Activated CD4-positive, alpha-beta memory T cell treated with anti-CD3 and anti-CD28 coated beads for 36 hours (primary cell): ENCODE data around the gene TRMT10C. TPM values are rescaled to one million over a fixed set of nuclear protein-coding genes. Genes with fewer than 3 reads are reported as not detected.
"Not testable (repeated sequence)": the region's sequence is repeated elsewhere in the genome, so short reads cannot be mapped to it uniquely, and the experiment has no call there.

Experiments
- CTCF ChIA-PET: fragments of 350-600 bp; sonication (Branson Sonifier 250); formaldehyde crosslinking; loops from one replicate; lab custom pipeline; 2021; ENCODE audit warnings: antibody characterized with exemption, inconsistent platforms; lab: Charles Lee
- POLR2A ChIA-PET: fragments of 350-600 bp; sonication (Branson Sonifier 250); formaldehyde crosslinking; loops from one replicate; lab custom pipeline; 2021; ENCODE audit warnings: antibody characterized with exemption; lab: Charles Lee
- DNase-seq: peaks from one replicate; pipeline ENCODE4 v3.0.0-alpha.2; 2020
- H3K27ac Mint-ChIP-seq: one replicate; pipeline ENCODE4 v1.8.0; 2021; ENCODE audit warnings: mixed read lengths
- H3K27me3 Mint-ChIP-seq: one replicate; pipeline ENCODE4 v1.8.0; 2021; ENCODE audit warnings: mixed read lengths
- H3K36me3 Mint-ChIP-seq: one replicate; pipeline ENCODE4 v1.8.0; 2021; ENCODE audit warnings: mixed read lengths
- H3K4me1 Mint-ChIP-seq: one replicate; pipeline ENCODE4 v1.8.0; 2021; ENCODE audit warnings: low read depth, mixed read lengths
- H3K4me3 Mint-ChIP-seq: one replicate; pipeline ENCODE4 v1.8.0; 2021; ENCODE audit warnings: mild to moderate bottlenecking, mixed read lengths
- H3K9me3 Mint-ChIP-seq: one replicate; pipeline ENCODE4 v1.8.0; 2021; ENCODE audit warnings: mixed read lengths
- intact Hi-C: fragments of 100-400 bp; cut with micrococcal nuclease; formaldehyde crosslinking; loops from one replicate; pipeline ENCODE4 v1.15.1; 2023
- total RNA-seq, 2 experiments: library from RNA; stranded (reverse); gene quantifications; one replicate each; pipeline ENCODE4 v1.2.3, GENCODE V29; 2021

The TRMT10C gene
- total RNA-seq, 2 experiments from 2014 or later, result 39.5 to 43.2 TPM

- Mint-ChIP-seq H3K9me3 (peaks cover 12% of the 10 kb centered on the region), H3K27ac (peak overlapping the region; percentile 48), H3K36me3 (no peaks in the 10 kb centered on the region), H3K4me3 (no peak overlapping the region), H3K27me3 (no peaks in the 10 kb centered on the region), H3K4me1 (peaks cover 34% of the 10 kb centered on the region)
- no peak for DNase-seq
- intact Hi-C loops, result no loop called here
- POLR2A ChIA-PET, result interaction anchor here (0.5 to 1.9 kb wide), 5 partner anchors 9 to 144 kb away, joined by 3 to 8 read pairs (median 3); no protein-coding TSS in a partner anchor
- CTCF ChIA-PET, result no interaction called here
Observed at GRCh38 chr3:101529816-101530685, 31.6 kb upstream of the TRMT10C start.

- no peak for DNase-seq
- Mint-ChIP-seq H3K27ac (peak overlapping the region; percentile 53), H3K27me3 (no peaks in the 10 kb centered on the region), H3K9me3 (peaks cover 10% of the 10 kb centered on the region), H3K36me3 (no peaks in the 10 kb centered on the region), H3K4me3 (no peak overlapping the region), H3K4me1 (peaks cover 34% of the 10 kb centered on the region)
- ChIA-PET POLR2A (interaction anchor here (0.5 to 1.9 kb wide), 4 partner anchors 10 to 143 kb away, joined by 3 to 8 read pairs (median 3); no protein-coding TSS in a partner anchor), CTCF (no interaction called here)
- intact Hi-C loops, result loop anchor here (1.0 kb wide), 2 partner anchors 12 to 13 kb away; no protein-coding TSS in a partner anchor
Observed at GRCh38 chr3:101530686-101531047, 31.0 kb upstream of the TRMT10C start.

- Mint-ChIP-seq H3K27ac (peak overlapping the region; percentile 53), H3K36me3 (no peaks in the 10 kb centered on the region), H3K9me3 (peaks cover 10% of the 10 kb centered on the region), H3K27me3 (no peaks in the 10 kb centered on the region), H3K4me3 (no peak overlapping the region), H3K4me1 (peaks cover 34% of the 10 kb centered on the region)
- ChIA-PET CTCF (no interaction called here), POLR2A (no interaction called here)
- intact Hi-C loops, result loop anchor here (1.0 kb wide), 2 partner anchors 12 to 13 kb away; no protein-coding TSS in a partner anchor
- peak; percentile 16 for DNase-seq
Observed at GRCh38 chr3:101531473-101532086, 30.1 kb upstream of the TRMT10C start.

GRCh38 chr3:101532783-101533602 lies 28.7 kb upstream of the TRMT10C start:
- POLR2A ChIA-PET, result no interaction called here
- H3K27me3 Mint-ChIP-seq, result no peaks in the 10 kb centered on the region
- H3K27ac Mint-ChIP-seq, result no peak overlapping the region
- no peaks in the 10 kb centered on the region for H3K36me3 Mint-ChIP-seq
- no peak for DNase-seq
- intact Hi-C loops, result no loop called here
- CTCF ChIA-PET, result interaction anchor here (2.0 kb wide), 1 partner anchor 14 kb away, joined by 5 read pairs; no protein-coding TSS in a partner anchor
- peaks cover 10% of the 10 kb centered on the region for H3K9me3 Mint-ChIP-seq
- peaks cover 34% of the 10 kb centered on the region for H3K4me1 Mint-ChIP-seq
- H3K4me3 Mint-ChIP-seq, result no peak overlapping the region

- ChIA-PET CTCF (interaction anchor here (2.0 kb wide), 1 partner anchor 15 kb away, joined by 5 read pairs; no protein-coding TSS in a partner anchor), POLR2A (no interaction called here)
- no peak for DNase-seq
- intact Hi-C loops, result no loop called here
- H3K4me1 Mint-ChIP-seq, result peaks cover 34% of the 10 kb centered on the region
- H3K27me3 Mint-ChIP-seq, result no peaks in the 10 kb centered on the region
- no peak overlapping the region for H3K4me3 Mint-ChIP-seq
- H3K27ac Mint-ChIP-seq, result no peak overlapping the region
- H3K9me3 Mint-ChIP-seq, result peaks cover 11% of the 10 kb centered on the region
- no peaks in the 10 kb centered on the region for H3K36me3 Mint-ChIP-seq
Observed at GRCh38 chr3:101533603-101533968, 28.1 kb upstream of the TRMT10C start.

GRCh38 chr3:101535221-101535620 lies 26.4 kb upstream of the TRMT10C start:
- no peak overlapping the region for H3K27ac Mint-ChIP-seq
- H3K4me1 Mint-ChIP-seq, result peaks cover 24% of the 10 kb centered on the region
- H3K27me3 Mint-ChIP-seq, result no peaks in the 10 kb centered on the region
- POLR2A ChIA-PET, result no interaction called here
- H3K9me3 Mint-ChIP-seq, result peaks cover 17% of the 10 kb centered on the region
- intact Hi-C loops, result no loop called here
- H3K4me3 Mint-ChIP-seq, result no peak overlapping the region
- no peak for DNase-seq
- no peaks in the 10 kb centered on the region for H3K36me3 Mint-ChIP-seq
- CTCF ChIA-PET, result interaction anchor here (2.0 kb wide), 1 partner anchor 17 kb away, joined by 5 read pairs; no protein-coding TSS in a partner anchor

GRCh38 chr3:101536266-101536665 lies 25.4 kb upstream of the TRMT10C start:
- Mint-ChIP-seq H3K9me3 (peaks cover 11% of the 10 kb centered on the region), H3K27ac (no peak overlapping the region), H3K36me3 (no peaks in the 10 kb centered on the region), H3K4me1 (peaks cover 13% of the 10 kb centered on the region), H3K27me3 (no peaks in the 10 kb centered on the region), H3K4me3 (no peak overlapping the region)
- ChIA-PET CTCF (no interaction called here), POLR2A (no interaction called here)
- no peak for DNase-seq
- intact Hi-C loops, result no loop called here

GRCh38 chr3:101536955-101537354 lies 24.7 kb upstream of the TRMT10C start:
- DNase-seq, H3K27ac Mint-ChIP-seq, CTCF ChIA-PET, H3K4me3 Mint-ChIP-seq, POLR2A ChIA-PET, H3K36me3 Mint-ChIP-seq, H3K4me1 Mint-ChIP-seq, H3K27me3 Mint-ChIP-seq, intact Hi-C loops: not testable (repeated sequence)
- H3K9me3 Mint-ChIP-seq, result peaks cover 11% of the 10 kb centered on the region

GRCh38 chr3:101542957-101543356 lies 18.7 kb upstream of the TRMT10C start:
- intact Hi-C loops, result loop anchor here (1.0 to 5.0 kb wide), 3 partner anchors 12 to 76 kb away; no protein-coding TSS in a partner anchor

GRCh38 chr3:101544161-101544850 lies 17.4 kb upstream of the TRMT10C start:
- no peaks in the 10 kb centered on the region for H3K36me3 Mint-ChIP-seq
- no peaks in the 10 kb centered on the region for H3K27me3 Mint-ChIP-seq
- intact Hi-C loops, result loop anchor here (1.0 to 5.0 kb wide), 2 partner anchors 17 to 77 kb away; partner anchors contain the start of gene TRMT10C
- no peak overlapping the region for H3K4me3 Mint-ChIP-seq
- DNase-seq, result no peak
- peaks cover 4% of the 10 kb centered on the region for H3K9me3 Mint-ChIP-seq
- ChIA-PET POLR2A (interaction anchor here (2.0 kb wide), 1 partner anchor 25 kb away, joined by 10 read pairs; no protein-coding TSS in a partner anchor), CTCF (no interaction called here)
- peak overlapping the region; percentile 56 for H3K27ac Mint-ChIP-seq
- H3K4me1 Mint-ChIP-seq, result peaks cover 33% of the 10 kb centered on the region

More at GRCh38 chr3:101542957-101543356, 18.7 kb upstream of the TRMT10C start:
- Mint-ChIP-seq H3K4me3 (no peak overlapping the region), H3K36me3 (no peaks in the 10 kb centered on the region), H3K4me1 (peaks cover 30% of the 10 kb centered on the region), H3K9me3 (peaks cover 11% of the 10 kb centered on the region), H3K27ac (peak overlapping the region; percentile 60), H3K27me3 (no peaks in the 10 kb centered on the region)
- POLR2A ChIA-PET, result interaction anchor here (0.9 to 2.0 kb wide), 2 partner anchors 19 to 24 kb away, joined by 3 to 10 read pairs; partner anchors contain the start of gene TRMT10C
- no peak for DNase-seq
- CTCF ChIA-PET, result interaction anchor here (1.0 kb wide), 1 partner anchor 24 kb away, joined by 5 read pairs; no protein-coding TSS in a partner anchor

GRCh38 chr3:101548527-101549105 lies 13.1 kb upstream of the TRMT10C start:
- Mint-ChIP-seq H3K4me3 (no peak overlapping the region), H3K4me1 (peaks cover 16% of the 10 kb centered on the region), H3K27ac (no peak overlapping the region), H3K9me3 (no peaks in the 10 kb centered on the region), H3K27me3 (no peaks in the 10 kb centered on the region), H3K36me3 (no peaks in the 10 kb centered on the region)
- no peak for DNase-seq
- ChIA-PET CTCF (no interaction called here), POLR2A (no interaction called here)
- intact Hi-C loops, result no loop called here
